SK-N-SH (cell line): Measurements from ENCODE around the gene TMEM132D.

Experiments used
- CHD2 ChIP-seq: fragments of 150-350 bp; IDR thresholded peaks from 2 replicates; pipeline ENCODE4 v1.6.1; 2018; ENCODE audit warnings: low read length; ENCODE audit not compliant: partially characterized antibody
- CTCF ChIP-seq: fragments of 200-600 bp; sonication (generic); IDR thresholded peaks from 2 replicates; pipeline ENCODE4 v1.6.1; 2017; ENCODE audit warnings: antibody characterized with exemption, mild to moderate bottlenecking, moderate library complexity
- EP300 ChIP-seq, 2 experiments: IDR thresholded peaks; 2 replicates each; pipeline versions ENCODE4 v1.4.0 to v1.6.1; 2012; ENCODE audit warnings: borderline replicate concordance in 1 of 2, low read depth in 1 of 2, low read length in 1 of 2
- EZH2phosphoT487 ChIP-seq: fragments of 200-600 bp; sonication (generic); IDR thresholded peaks from 2 replicates; pipeline ENCODE4 v1.6.1; 2017; ENCODE audit warnings: low read depth, mixed run types, mild to moderate bottlenecking, antibody characterized with exemption, moderate library complexity, borderline replicate concordance
- JUND ChIP-seq: IDR thresholded peaks from 2 replicates; pipeline ENCODE4 v1.4.0; 2012
- PBX3 ChIP-seq: IDR thresholded peaks from 2 replicates; pipeline ENCODE4; 2012
- POLR2AphosphoS5 ChIP-seq: IDR thresholded peaks from 2 replicates; pipeline ENCODE4 v1.6.1; 2012; ENCODE audit warnings: low read depth, low read length
- REST ChIP-seq: IDR thresholded peaks from 2 replicates; pipeline ENCODE4 v1.6.1; 2012; ENCODE audit warnings: mild to moderate bottlenecking, low read depth, low read length, moderate library complexity
- RFX5 ChIP-seq: IDR thresholded peaks from 2 replicates; pipeline ENCODE4 v1.6.1; 2012; ENCODE audit warnings: mild to moderate bottlenecking, improper control_type of control experiment, low read length
- SMC3 ChIP-seq: IDR thresholded peaks from 2 replicates; pipeline ENCODE4 v1.6.1; 2012; ENCODE audit warnings: low read depth, low read length, improper control_type of control experiment
- TAF1 ChIP-seq: IDR thresholded peaks from 2 replicates; pipeline ENCODE4 v1.6.1; 2012; ENCODE audit warnings: low read depth, mild to moderate bottlenecking, low read length, moderate library complexity, borderline replicate concordance
- TEAD4 ChIP-seq: IDR thresholded peaks from 2 replicates; pipeline ENCODE4 v1.4.0; 2012; ENCODE audit warnings: mild to moderate bottlenecking, borderline replicate concordance; ENCODE audit not compliant: insufficient read depth
- USF1 ChIP-seq: IDR thresholded peaks from 2 replicates; pipeline ENCODE4 v1.4.0; 2012; ENCODE audit warnings: low read depth, borderline replicate concordance
- TF ChIP-seq, protein P1 (sequence below): IDR thresholded peaks from 2 replicates; pipeline ENCODE4 v1.4.0; 2012; ENCODE audit warnings: low read depth

- TF ChIP-seq CTCF (no peak), TAF1 (no peak), EZH2phosphoT487 (no peak), SMC3 (no peak), EP300 (IDR thresholded peaks at IDR 0.05; ENCODE audit: borderline replicate concordance in 1 of 2, low read depth in 1 of 2, low read length in 1 of 2) (no peak), JUND (no peak), POLR2AphosphoS5 (no peak), PBX3 (no peak), REST (no peak), CHD2 (no peak), TEAD4 (no peak), USF1 (no peak), RFX5 (no peak)
- TF ChIP-seq, protein P1, sequence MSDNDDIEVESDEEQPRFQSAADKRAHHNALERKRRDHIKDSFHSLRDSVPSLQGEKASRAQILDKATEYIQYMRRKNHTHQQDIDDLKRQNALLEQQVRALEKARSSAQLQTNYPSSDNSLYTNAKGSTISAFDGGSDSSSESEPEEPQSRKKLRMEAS, result no peak
Observed at GRCh38 chr12:129196927-129197326, 706.9 kb downstream of the TMEM132D start.
